HEK293 (cell line): ENCODE data around the gene THRAP3.

Experiments used
- CTCF ChIA-PET: fragments of 350-600 bp; formaldehyde crosslinking; extraction: SDS; loops from one replicate; lab custom pipeline; 2021; ENCODE audit warnings: antibody characterized with exemption; lab: Yijun Ruan, JAX
- POLR2A ChIA-PET: fragments of 300-600 bp; formaldehyde crosslinking; extraction: SDS; loops from one replicate; lab custom pipeline; 2020; ENCODE audit warnings: antibody characterized with exemption, inconsistent platforms; lab: Yijun Ruan, JAX
- H3K27ac ChIP-seq: fragments of 200-500 bp; sonication (Bioruptor generic); 2 replicates; pipeline ENCODE4 v1.5.1; 2014; ENCODE audit warnings: low read depth, low read length, control low read depth, inconsistent platforms; ENCODE audit errors: extremely low read depth
- H3K36me3 ChIP-seq, 2 experiments: fragments of 200-500 bp in 1 of 2; sonication (Bioruptor generic) in 1 of 2; 1 replicate in 1 of 2; 2 replicates in 1 of 2; pipeline ENCODE4 v1.5.1; 2014 to 2017; ENCODE audit warnings: inconsistent platforms in 2 of 2, low read length in 2 of 2; ENCODE audit not compliant: control insufficient read depth in 2 of 2, insufficient read depth in 1 of 2
- H3K4me1 ChIP-seq: fragments of 200-500 bp; sonication (Bioruptor generic); 2 replicates; pipeline ENCODE4 v1.5.1; 2014; ENCODE audit warnings: mild to moderate bottlenecking, low read length, inconsistent platforms; ENCODE audit not compliant: control insufficient read depth, insufficient read depth
- H3K4me3 ChIP-seq: 2 replicates; pipeline ENCODE4 v1.5.1; 2011; ENCODE audit warnings: low read depth, mild to moderate bottlenecking, control low read depth, low read length, moderate library complexity
- H3K9me3 ChIP-seq: fragments of 200-500 bp; sonication (Bioruptor generic); 2 replicates; pipeline ENCODE4 v1.5.1; 2014; ENCODE audit warnings: low read depth, low read length, inconsistent platforms; ENCODE audit not compliant: control insufficient read depth, insufficient read depth
- EGR2 ChIP-seq: fragments of 450-650 bp; formaldehyde crosslinking; IDR thresholded peaks from 2 replicates; pipeline ENCODE4 v1.5.1; 2016; ENCODE audit warnings: low read depth, missing biosample characterization, missing genetic modification characterization
- GLI4 ChIP-seq: fragments of 450-650 bp; formaldehyde crosslinking; IDR thresholded peaks from 2 replicates; pipeline ENCODE4 v1.5.1; 2016; ENCODE audit warnings: missing biosample characterization, missing genetic modification characterization
- GLIS2 ChIP-seq: fragments of 450-650 bp; formaldehyde crosslinking; IDR thresholded peaks from 2 replicates; pipeline ENCODE4 v1.5.1; 2016; ENCODE audit warnings: missing biosample characterization, missing genetic modification characterization
- KLF8 ChIP-seq: fragments of 450-650 bp; formaldehyde crosslinking; IDR thresholded peaks from 2 replicates; pipeline ENCODE4 v1.5.1; 2016; ENCODE audit warnings: missing biosample characterization, missing genetic modification characterization
- OVOL3 ChIP-seq: fragments of 450-650 bp; formaldehyde crosslinking; IDR thresholded peaks from 2 replicates; pipeline ENCODE4 v1.5.1; 2016; ENCODE audit warnings: missing biosample characterization, missing genetic modification characterization
- PRDM1 ChIP-seq: fragments of 450-650 bp; formaldehyde crosslinking; IDR thresholded peaks from 2 replicates; pipeline ENCODE4; 2016; ENCODE audit warnings: missing biosample characterization, missing genetic modification characterization
- RBAK ChIP-seq: fragments of 450-650 bp; formaldehyde crosslinking; IDR thresholded peaks from 2 replicates; pipeline ENCODE4 v1.5.1; 2016; ENCODE audit warnings: missing biosample characterization, missing genetic modification characterization
- ZNF18 ChIP-seq: fragments of 450-650 bp; formaldehyde crosslinking; IDR thresholded peaks from 2 replicates; pipeline ENCODE4 v1.5.1; 2016; ENCODE audit warnings: missing biosample characterization, missing genetic modification characterization
- ZNF600 ChIP-seq: fragments of 450-650 bp; formaldehyde crosslinking; IDR thresholded peaks from 2 replicates; pipeline ENCODE4 v1.5.1; 2016; ENCODE audit warnings: missing biosample characterization, missing genetic modification characterization
- ZNF624 ChIP-seq: fragments of 450-650 bp; formaldehyde crosslinking; IDR thresholded peaks from 2 replicates; pipeline ENCODE4 v1.5.1; 2017; ENCODE audit warnings: missing biosample characterization, missing genetic modification characterization
- TF ChIP-seq, protein P1 (sequence below): fragments of 450-650 bp; formaldehyde crosslinking; IDR thresholded peaks from 2 replicates; pipeline ENCODE4 v1.5.1; 2016; ENCODE audit warnings: missing biosample characterization, missing genetic modification characterization, borderline replicate concordance

Gene THRAP3

DNA sequence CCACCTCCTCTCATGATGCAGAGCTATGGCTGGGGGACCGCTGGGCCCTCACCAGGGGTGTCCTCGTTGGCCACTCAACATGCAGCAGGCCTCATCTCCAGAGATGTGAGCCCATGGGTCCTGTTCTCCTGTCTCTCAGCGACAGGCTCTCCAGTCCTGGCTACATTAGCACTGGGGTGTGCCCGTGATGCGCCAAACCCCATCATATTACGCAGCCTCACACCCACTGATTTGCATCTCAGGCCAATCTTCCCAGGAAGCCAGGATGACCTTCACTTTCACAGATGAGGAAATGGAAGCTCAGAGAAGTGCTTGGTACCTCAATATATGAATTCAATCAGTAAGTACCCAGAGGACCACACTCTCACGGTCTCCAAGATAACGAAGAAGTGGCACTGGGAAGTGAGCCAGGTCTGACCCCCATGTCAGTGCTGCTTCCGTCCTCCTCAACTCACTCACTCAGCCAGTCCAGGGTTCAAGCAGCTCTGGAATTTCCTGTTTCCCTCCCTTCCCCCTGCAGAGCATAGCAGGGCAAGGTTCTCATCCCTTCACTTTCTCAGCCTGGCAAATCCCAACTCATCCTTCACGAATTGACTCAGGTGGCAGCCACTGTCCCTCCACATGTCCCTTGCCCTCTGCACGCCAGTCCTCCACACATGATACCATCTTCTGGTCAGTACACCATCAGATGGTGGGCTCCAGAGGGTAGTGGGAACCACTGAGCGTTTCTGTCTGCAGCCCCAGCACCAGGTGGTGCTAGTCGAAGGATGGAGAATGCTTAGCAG is 128.1 kb downstream of the THRAP3 start:
- Histone ChIP-seq H3K4me1 (no peaks in the 10 kb centered on the region), H3K36me3 (peaks cover 0 to 92% of the 10 kb centered on the region in 2 experiments; a peak in 2 of 3 replicates), H3K4me3 (no peak overlapping the region), H3K27ac (no peak overlapping the region), H3K9me3 (no peaks in the 10 kb centered on the region)
- POLR2A ChIA-PET, result interaction anchor here (0.5 kb wide), 1 partner anchor 19 kb away, joined by 7 read pairs; no protein-coding TSS in a partner anchor
- CTCF ChIA-PET, result interaction anchor here (0.7 to 3.5 kb wide), 5 partner anchors 9 to 36 kb away, joined by 3 to 17 read pairs (median 5); no protein-coding TSS in a partner anchor
- TF ChIP-seq KLF8 (tag by site-specific recombination), result no peak
- TF ChIP-seq GLIS2 (tag by site-specific recombination), result no peak
- TF ChIP-seq ZNF600 (tag by site-specific recombination), result no peak
- no peak for TF ChIP-seq ZNF18 (tag by site-specific recombination)
- TF ChIP-seq, protein P1, sequence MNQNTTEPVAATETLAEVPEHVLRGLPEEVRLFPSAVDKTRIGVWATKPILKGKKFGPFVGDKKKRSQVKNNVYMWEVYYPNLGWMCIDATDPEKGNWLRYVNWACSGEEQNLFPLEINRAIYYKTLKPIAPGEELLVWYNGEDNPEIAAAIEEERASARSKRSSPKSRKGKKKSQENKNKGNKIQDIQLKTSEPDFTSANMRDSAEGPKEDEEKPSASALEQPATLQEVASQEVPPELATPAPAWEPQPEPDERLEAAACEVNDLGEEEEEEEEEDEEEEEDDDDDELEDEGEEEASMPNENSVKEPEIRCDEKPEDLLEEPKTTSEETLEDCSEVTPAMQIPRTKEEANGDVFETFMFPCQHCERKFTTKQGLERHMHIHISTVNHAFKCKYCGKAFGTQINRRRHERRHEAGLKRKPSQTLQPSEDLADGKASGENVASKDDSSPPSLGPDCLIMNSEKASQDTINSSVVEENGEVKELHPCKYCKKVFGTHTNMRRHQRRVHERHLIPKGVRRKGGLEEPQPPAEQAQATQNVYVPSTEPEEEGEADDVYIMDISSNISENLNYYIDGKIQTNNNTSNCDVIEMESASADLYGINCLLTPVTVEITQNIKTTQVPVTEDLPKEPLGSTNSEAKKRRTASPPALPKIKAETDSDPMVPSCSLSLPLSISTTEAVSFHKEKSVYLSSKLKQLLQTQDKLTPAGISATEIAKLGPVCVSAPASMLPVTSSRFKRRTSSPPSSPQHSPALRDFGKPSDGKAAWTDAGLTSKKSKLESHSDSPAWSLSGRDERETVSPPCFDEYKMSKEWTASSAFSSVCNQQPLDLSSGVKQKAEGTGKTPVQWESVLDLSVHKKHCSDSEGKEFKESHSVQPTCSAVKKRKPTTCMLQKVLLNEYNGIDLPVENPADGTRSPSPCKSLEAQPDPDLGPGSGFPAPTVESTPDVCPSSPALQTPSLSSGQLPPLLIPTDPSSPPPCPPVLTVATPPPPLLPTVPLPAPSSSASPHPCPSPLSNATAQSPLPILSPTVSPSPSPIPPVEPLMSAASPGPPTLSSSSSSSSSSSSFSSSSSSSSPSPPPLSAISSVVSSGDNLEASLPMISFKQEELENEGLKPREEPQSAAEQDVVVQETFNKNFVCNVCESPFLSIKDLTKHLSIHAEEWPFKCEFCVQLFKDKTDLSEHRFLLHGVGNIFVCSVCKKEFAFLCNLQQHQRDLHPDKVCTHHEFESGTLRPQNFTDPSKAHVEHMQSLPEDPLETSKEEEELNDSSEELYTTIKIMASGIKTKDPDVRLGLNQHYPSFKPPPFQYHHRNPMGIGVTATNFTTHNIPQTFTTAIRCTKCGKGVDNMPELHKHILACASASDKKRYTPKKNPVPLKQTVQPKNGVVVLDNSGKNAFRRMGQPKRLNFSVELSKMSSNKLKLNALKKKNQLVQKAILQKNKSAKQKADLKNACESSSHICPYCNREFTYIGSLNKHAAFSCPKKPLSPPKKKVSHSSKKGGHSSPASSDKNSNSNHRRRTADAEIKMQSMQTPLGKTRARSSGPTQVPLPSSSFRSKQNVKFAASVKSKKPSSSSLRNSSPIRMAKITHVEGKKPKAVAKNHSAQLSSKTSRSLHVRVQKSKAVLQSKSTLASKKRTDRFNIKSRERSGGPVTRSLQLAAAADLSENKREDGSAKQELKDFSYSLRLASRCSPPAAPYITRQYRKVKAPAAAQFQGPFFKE, result no peak

GRCh38 chr1:36352910-36353878 is 129.0 kb downstream of the THRAP3 start:
- TF ChIP-seq OVOL3 (no peak), ZNF624 (tag by site-specific recombination) (no peak), EGR2 (0 out of 2 replicates have a peak, but pooled peaks have one; percentile 22), PRDM1 (no peak)
- TF ChIP-seq, all 188 proteins: peak for 1
- POLR2A ChIA-PET, result no interaction called here
- H3K9me3 ChIP-seq, result no peaks in the 10 kb centered on the region
- H3K4me3 ChIP-seq, result no peak overlapping the region
- H3K4me1 ChIP-seq, result no peaks in the 10 kb centered on the region
- H3K36me3 ChIP-seq, result peaks cover 0 to 93% of the 10 kb centered on the region in 2 experiments; a peak in 2 of 3 replicates
- CTCF ChIA-PET, result interaction anchor here (0.7 to 3.5 kb wide), 5 partner anchors 10 to 35 kb away, joined by 3 to 17 read pairs (median 3); partner anchors contain the start of gene EVA1B
- no peak overlapping the region for H3K27ac ChIP-seq

DNA sequence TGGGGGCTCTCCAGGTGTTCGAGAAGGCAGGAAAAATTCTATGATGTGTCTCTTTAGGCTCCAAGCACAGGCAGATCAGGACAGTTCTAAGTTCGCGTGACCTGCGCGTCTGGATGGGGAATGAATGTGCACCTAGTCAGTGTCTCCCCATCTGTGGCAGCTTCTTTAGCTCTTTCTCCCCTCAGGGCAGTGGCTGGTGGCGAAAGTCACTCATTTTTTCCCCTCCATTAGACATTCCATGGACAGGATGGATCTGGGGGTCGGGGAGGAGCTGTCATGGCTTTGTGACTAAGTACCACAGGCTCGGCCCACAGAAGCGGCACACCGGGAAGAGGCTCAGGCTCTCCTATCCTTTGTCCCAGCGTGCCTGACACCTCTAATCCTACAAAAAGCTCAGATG is 130.2 kb downstream of the THRAP3 start:
- Histone ChIP-seq H3K4me3 (no peak overlapping the region), H3K27ac (no peak overlapping the region), H3K4me1 (no peaks in the 10 kb centered on the region), H3K36me3 (peaks cover 0 to 93% of the 10 kb centered on the region in 2 experiments; a peak in 2 of 3 replicates), H3K9me3 (no peaks in the 10 kb centered on the region)
- CTCF ChIA-PET, result interaction anchor here (3.5 kb wide), 1 partner anchor 11 kb away, joined by 17 read pairs; no protein-coding TSS in a partner anchor
- POLR2A ChIA-PET, result no interaction called here
- TF ChIP-seq RBAK (no peak), GLI4 (tag by site-specific recombination) (no peak)
